HG03095 (cell line): Measurements from ENCODE around the gene DNAJC13.

Experiments used
- ATAC-seq: cut with Tn5 transposase; IDR thresholded peaks from one replicate; pipeline ENCODE4 v1.9.1; 2021; ENCODE audit warnings: moderate library complexity; ENCODE audit not compliant: unreplicated experiment

Gene DNAJC13

DNA sequence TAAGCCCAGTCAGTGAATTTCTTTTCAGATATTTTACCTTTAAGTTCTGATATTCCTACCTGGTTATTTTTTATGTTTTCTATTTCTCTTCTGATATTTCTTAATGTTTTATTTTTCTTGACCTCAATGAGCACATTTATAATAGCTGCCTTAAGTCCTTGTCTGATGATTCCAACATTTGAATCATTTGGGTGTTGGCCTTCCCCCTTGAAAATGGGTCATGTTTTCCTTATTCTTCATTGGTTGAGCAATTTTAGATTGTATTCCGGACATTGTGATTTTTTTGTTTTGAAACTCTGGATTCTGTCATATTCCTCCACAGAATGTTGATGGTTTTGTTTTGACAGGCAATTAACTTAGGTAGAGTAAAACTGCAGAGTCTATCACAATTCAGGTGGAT, 170.1 kb downstream of the DNAJC13 start:
- no peak for ATAC-seq
